Fibroblast of mammary gland (primary cell): ENCODE measurements around the gene WNT9B.

Source experiments
- DNase-seq: peaks from one replicate; pipeline ENCODE4 v3.0.0-alpha.2; 2010; ENCODE audit warnings: low read depth
- H3K4me3 ChIP-seq: 2 replicates; pipeline ENCODE4 v1.5.1; 2011; ENCODE audit warnings: low read depth, mild to moderate bottlenecking, low read length, moderate library complexity; ENCODE audit not compliant: control insufficient read depth
- CTCF ChIP-seq: conservative IDR thresholded peaks from 2 replicates; pipeline ENCODE4 v1.5.1; 2011; ENCODE audit warnings: low read depth, low read length, inconsistent platforms; ENCODE audit not compliant: control insufficient read depth, insufficient read depth

The WNT9B gene

DNA sequence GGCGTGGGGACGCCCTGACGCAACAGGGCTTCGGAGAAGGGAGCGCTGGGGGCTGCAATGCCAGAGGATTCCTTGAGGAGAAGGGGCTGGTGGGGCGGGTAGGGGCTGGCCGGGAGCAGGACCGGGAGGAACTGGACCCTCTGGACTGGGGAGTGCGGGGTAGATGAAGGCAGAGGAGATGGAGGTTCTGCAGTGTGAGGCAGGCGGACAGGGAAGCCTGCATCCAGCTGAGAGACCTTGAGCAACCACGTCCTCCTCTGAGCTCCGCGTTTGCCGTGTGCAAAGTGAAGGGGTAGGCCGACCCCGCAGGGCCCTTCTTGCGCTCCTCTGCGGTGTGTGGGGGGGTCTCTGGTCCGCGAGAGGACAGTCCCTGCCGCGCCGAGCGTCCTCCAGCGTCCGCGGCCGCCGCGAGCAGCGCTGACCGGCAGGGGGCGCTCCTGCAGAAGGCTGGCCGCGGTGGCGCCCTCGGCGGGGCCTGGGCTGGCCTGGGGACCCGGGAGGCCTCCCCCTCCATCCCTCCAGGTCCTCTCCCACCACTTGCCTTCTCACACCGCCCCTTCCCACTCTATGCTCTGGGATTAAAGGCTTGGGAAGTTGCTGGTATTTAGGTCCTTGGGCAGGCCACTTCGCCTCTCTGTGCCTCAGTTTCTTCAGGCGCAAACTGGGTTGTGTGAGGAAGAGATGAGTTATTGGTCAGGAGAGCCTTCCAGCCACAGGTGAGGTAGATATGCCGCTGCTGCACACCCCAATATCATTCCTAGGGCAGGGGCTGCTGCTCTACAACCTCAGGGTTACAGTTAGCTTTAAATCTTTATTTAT, 9.6 kb upstream of the WNT9B start:
- TF ChIP-seq CTCF = no peak
- no peak for DNase-seq
- no peak overlapping the region for H3K4me3 ChIP-seq

- no peak overlapping the region for H3K4me3 ChIP-seq
- peak; percentile 8 for DNase-seq
- TF ChIP-seq CTCF = peak; percentile 58
Observed at GRCh38 chr17:46842835-46843234, 8.5 kb upstream of the WNT9B start.

DNA sequence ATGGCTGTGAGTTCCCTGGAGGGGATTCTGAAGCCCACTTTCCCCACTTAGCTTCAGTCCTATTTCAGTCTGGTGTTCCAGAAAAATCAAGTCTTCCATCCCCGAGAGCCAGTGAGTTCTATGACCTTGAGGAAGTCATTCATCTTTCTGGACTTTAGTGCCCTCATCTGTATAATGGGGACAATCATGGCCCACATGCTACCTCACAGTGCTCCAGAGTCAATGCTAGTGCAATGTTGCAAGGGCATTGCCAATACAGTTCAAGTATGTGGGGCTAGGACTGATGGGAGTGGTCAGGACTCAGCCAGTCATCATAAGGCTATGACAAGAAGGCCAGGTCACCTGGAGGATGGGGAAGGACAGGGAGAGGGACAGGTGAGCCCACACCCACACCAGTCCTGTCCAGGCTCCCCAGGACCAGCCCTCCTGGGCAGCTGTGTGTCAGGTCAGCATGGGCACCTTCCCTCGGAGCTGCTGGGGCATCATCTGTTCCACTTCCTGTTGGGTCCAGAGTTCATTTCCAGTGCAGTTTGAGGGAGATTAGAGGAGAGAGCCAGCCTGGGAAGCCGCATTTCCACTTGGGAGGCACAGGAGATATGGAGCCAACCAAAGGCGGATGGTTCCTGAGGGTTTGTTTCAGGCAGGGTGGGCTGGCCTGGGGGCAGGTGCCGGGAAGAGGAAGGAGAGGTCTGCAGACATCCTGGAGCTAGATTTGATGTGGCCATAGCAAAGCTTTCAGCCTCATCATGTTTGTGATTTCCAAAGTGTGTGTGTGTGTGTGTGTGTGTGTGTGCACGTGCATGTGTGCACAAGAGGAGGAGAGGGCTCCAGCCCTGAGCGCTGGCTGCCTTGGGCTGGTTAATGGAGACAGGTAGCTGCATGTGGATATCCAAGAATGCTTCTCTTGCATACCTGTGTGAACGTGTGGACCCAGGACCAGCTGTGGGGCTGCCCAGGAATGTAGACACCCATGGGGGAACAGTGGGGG, 3.9 kb upstream of the WNT9B start:
- no peak for TF ChIP-seq CTCF
- no peak for DNase-seq
- no peak overlapping the region for H3K4me3 ChIP-seq

GRCh38 chr17:46848534-46848933, 2.8 kb upstream of the WNT9B start:
- TF ChIP-seq CTCF = no peak
- DNase-seq = no peak
- no peak overlapping the region for H3K4me3 ChIP-seq

- TF ChIP-seq CTCF = no peak
- H3K4me3 ChIP-seq = no peak overlapping the region
- no peak for DNase-seq
Observed at GRCh38 chr17:46850688-46851028, 725 bp upstream of the WNT9B start.

DNA sequence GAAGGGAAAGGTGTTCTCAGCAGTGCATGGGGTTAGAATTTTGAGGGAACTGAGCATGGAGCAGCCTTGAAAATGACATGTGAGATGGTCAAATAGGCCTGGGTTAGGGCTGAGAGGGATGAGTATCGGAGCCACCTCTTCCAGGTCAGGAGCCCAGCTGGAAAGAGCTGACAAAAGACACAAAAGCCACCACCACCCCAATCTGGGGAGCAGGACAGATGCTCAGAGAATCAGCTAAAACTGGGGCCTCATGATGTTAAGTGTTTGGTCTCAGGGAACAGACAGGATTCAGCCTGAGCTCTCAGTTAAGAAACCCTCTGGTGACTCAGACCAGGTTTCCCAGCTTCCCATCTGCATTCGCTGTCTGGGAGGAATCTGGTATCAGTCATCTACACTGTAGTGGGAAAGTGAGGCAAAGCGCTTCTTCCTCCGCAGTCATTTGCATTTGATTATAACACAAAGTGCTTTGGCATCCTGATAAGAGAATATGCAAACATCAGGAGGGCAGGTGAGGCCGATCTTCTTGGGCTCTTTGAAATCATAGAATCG, 2.6 kb downstream of the WNT9B start:
- no peak for TF ChIP-seq CTCF
- H3K4me3 ChIP-seq = no peak overlapping the region
- DNase-seq = peak; percentile 55
